HL-60 (cell line): ENCODE data around the gene MCF2L2.

Experiments
- CTCF ChIP-seq: IDR thresholded peaks from one replicate; pipeline ENCODE4 v1.5.1; 2011; ENCODE audit warnings: low read length, control low read depth, inconsistent platforms; ENCODE audit not compliant: insufficient read depth
- SPI1 ChIP-seq: IDR thresholded peaks from 2 replicates; pipeline ENCODE4 v1.6.1; 2012; ENCODE audit warnings: low read depth, mild to moderate bottlenecking, borderline replicate concordance

- TF ChIP-seq CTCF (no peak), SPI1 (no peak)
These were observed 278.3 kb downstream of the MCF2L2 start for GRCh38 chr3:183149915-183150750.
